Stimulated activated CD8-positive, alpha-beta memory T cell treated with anti-CD3 and anti-CD28 coated beads, Interleukin-12 subunit alpha, Interleukin-12 subunit beta, amount 100 ng/mL, for 4 hours (primary cell): ENCODE results near the gene TIMP3.

Source experiments
- DNase-seq: peaks from one replicate; pipeline ENCODE4 v3.0.0-alpha.2; 2020; ENCODE audit warnings: low read depth

The TIMP3 gene

GRCh38 chr22:32808038-32808445, 6.5 kb downstream of the TIMP3 start:
- no peak for DNase-seq

DNA sequence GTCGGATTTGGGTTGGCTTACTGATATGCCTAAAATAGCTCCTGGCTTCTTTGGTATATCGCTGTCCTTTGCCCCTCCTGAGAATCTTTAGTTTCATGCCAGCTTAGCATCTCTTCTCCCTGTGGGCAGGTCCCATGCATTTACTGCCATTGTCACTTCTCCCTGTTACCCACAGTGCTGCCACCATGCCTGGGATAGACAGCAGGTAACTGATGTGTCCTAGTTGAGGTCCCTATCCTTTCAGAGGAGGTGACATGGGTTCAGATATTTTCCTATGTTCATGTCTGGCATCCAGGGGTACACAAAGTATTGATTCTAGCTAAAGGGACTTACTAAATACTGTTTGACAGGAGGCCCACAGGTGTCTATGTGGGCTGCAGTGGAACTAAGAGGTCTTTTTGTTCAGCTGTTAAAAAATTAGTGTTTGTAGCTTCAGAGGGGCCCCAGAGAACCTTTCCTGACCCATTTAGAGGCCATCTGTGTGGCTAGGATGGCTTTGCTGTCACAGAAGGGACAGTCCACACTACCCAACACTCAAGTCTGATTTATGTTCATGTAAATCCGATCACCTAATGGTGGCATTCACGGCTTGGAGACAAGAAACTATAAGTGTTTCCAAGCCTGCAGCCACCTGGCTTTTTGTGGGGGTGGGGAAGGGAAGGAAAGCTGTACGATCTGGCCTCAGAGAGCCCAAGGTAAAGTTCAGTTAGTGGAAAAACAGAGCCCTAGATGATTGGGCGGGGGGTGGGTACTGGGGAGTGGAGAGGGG, 8.5 kb downstream of the TIMP3 start:
- DNase-seq, result no peak

GRCh38 chr22:32810555-32811133, 9.1 kb downstream of the TIMP3 start:
- no peak for DNase-seq

- DNase-seq, result no peak
These were observed 10.5 kb downstream of the TIMP3 start for GRCh38 chr22:32811788-32812545.

- no peak for DNase-seq
These were observed 12.9 kb downstream of the TIMP3 start for GRCh38 chr22:32814285-32814860.

DNA sequence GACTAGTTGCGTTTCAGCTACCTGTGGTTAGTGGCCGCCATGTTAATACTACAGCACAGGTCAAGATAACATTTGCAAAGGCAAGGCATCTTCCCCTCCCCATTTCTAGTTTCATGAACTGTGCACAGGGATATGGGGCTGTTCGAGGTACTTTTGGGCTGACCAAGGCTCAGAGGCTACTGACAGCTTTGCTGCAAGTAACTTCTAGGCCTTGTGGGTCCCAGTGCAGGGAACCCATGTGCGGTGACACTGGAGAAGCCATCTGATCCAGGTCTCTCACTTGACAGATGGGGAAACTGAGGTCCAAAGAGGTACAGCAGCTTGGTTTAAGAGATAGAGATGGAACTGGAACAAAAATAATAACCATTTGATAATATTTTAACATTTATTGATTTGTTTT, 13.6 kb downstream of the TIMP3 start:
- no peak for DNase-seq

- no peak for DNase-seq
These were observed 14.4 kb downstream of the TIMP3 start for GRCh38 chr22:32815943-32816342.

- no peak for DNase-seq
These were observed 15.7 kb downstream of the TIMP3 start for GRCh38 chr22:32817137-32817730.

- no peak for DNase-seq
These were observed 17.1 kb downstream of the TIMP3 start for GRCh38 chr22:32818446-32819115.

GRCh38 chr22:32819120-32819519, 17.6 kb downstream of the TIMP3 start:
- DNase-seq, result no peak

GRCh38 chr22:32820131-32821119, 18.9 kb downstream of the TIMP3 start:
- DNase-seq, result no peak

- no peak for DNase-seq
These were observed 20.8 kb downstream of the TIMP3 start for GRCh38 chr22:32822179-32822877.

DNA sequence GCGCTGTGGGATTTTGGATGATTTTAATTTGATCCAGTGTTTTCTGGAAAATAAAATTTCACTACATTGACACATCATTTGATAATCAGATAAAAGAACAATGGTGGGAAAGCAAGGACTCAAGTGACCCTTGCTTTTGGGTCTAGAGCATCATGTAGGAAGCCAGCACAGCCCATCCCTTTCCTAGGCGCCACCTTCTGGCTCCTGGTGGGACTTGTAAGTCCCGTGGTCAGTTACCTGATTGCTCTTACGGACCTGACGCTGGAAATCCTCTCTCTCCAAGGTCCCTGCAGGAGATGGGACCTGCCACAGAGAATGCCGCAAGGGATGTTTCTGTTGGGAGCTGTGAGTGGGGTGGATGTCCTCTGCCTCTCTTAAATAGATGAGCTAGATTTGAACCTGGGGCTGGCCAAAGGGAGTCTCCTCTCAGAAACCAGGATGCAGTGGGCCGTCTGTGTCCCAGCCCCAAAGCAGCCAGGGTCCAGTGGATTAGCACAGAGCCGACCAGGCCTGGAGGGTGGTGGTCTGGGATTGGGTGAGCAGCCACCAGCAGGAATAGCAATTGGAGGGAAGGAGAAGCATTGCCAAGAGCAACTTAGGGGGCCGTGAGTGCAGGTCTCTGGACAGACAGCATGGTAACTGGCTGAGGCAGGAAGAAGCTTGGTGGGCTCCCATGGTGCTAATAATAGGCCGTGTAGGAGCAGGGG, 21.7 kb downstream of the TIMP3 start:
- no peak for DNase-seq

DNA sequence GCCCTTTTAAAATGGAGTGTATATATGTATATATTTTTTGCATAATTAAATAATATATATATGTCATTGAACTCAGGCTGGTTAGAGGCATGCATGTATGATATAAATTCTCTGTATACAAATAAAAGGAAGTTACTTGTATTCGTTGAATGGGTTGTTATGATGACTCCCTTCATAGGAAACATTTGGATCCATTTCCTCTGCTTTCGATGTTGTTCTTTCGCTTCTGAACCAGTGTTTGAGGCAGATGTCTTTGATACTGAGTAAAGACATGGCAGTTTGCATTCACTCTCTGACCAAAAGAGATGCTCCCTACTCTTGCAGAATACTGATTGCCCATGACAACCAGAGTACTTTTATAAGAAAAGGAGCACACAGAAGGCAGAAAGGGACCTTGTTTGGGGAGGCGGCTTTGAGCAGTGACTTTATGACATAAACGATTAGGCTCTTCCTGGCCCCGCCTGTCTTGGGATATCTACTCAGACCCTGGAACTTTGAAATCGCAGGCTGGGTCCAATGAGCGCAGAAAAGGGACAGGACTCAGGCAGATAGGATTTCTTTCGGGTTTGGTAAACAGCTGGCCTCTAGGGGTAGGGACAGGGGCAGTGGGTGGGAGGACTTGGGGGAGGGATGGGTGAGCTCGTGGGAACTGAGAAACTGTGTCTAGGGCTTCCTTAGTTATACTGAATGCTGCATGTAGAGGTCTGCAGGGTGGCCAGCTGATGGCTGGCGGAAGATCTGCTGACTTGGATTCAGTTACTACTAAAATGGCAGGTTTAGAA, 23.2 kb downstream of the TIMP3 start:
- DNase-seq, result no peak

DNA sequence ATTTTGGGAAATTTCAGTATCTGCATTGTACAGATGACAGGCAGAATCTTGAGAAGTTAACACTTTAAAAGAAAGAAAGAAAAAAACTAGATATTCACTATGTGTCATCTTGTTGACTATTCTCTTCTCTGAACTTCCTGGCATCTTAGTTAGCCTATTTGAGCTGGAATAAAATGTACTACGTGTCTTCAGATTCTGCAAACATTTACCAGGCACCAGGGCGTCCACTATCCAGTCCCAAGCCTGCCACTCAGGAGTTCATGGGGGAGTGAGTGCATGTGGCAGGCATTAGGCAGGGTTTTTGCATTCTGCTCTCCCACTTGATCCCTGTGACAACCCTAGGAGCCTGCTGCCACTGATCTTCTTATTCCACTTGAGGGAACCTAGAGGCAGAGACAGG, 25.0 kb downstream of the TIMP3 start:
- no peak for DNase-seq

- DNase-seq, result no peak
These were observed 25.6 kb downstream of the TIMP3 start for GRCh38 chr22:32827049-32827602.

- DNase-seq, result no peak
These were observed 26.6 kb downstream of the TIMP3 start for GRCh38 chr22:32828150-32828549.

- DNase-seq, result no peak
These were observed 27.1 kb downstream of the TIMP3 start for GRCh38 chr22:32828561-32828960.
